Measurements from ENCODE around the gene NUDT9. TPM values are rescaled to one million over a fixed set of nuclear protein-coding genes. Genes with fewer than 3 reads are reported as not detected.

Gene NUDT9
- total and polyA plus RNA-seq, 3 donors from 2014 or later = 28.4 to 45.0 (median 38.0) TPM

DNA sequence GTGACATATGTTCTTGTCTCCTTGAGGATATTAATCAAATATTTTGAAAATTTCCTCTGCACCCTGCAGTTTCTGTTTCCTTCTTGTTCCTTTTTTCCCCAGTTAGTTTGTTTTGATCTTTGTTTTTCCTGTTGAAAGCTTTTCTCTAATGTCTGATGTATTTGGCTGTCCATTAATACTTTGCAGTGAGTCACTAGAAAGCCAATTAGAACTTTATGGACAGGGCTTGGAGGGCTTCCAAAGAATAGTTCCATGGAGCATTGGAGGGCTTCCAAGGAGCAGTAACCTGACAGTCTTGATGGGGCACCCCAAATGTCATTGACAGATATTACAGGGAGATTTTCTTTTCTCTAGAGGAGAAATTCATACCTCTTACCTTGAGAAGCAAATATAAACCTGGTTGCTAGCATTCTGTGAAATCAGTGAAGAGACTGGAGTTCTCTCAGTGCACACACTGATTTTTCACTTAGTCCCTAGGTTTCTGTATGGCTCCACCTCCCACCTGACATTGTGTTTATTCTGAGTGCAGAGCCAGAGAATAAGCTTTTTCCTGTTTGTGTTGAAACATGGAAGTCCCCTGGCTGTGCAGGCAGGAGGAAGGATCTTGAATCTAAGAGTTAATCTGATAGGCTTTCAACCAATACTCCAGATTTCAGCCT lies 80.3 kb downstream of the NUDT9 start:
- Histone ChIP-seq H3K9me3 (no peaks in the 10 kb centered on the region), H3K4me3 (no peak overlapping the region), H3K36me3 (ENCODE audit: low read depth, missing control alignments) (no peaks in the 10 kb centered on the region), H3K27me3 (no peaks in the 10 kb centered on the region), H3K4me1 (no peaks in the 10 kb centered on the region), H3K27ac (peak overlapping the region in 1 of 2 donors; percentile 55)
- TF ChIP-seq POLR2A (IDR thresholded peaks at IDR 0.05) (no peak), CTCF (IDR thresholded peaks at IDR 0.05) (no peak)
- intact Hi-C loops (cut with DNase I; ENCODE audit: low total_unique reads) = no loop called here
- no peak for DNase-seq

GRCh38 chr4:87505862-87506261 lies 83.5 kb downstream of the NUDT9 start:
- WGBS, 2 donors = 75 to 83% methylated on average over 3 of the region's 3 CpGs
- intact Hi-C loops (cut with DNase I; ENCODE audit: low total_unique reads) = no loop called here
- no peaks in the 10 kb centered on the region for H3K9me3 ChIP-seq
- no peak overlapping the region for H3K4me3 ChIP-seq
- H3K36me3 ChIP-seq (ENCODE audit: low read depth, missing control alignments) = no peaks in the 10 kb centered on the region
- no peaks in the 10 kb centered on the region for H3K27me3 ChIP-seq
- no peaks in the 10 kb centered on the region for H3K4me1 ChIP-seq
- DNase-seq = no peak
- H3K27ac ChIP-seq = no peak overlapping the region
- no peak for TF ChIP-seq POLR2A (IDR thresholded peaks at IDR 0.05)
- TF ChIP-seq CTCF (IDR thresholded peaks at IDR 0.05) = no peak

- Histone ChIP-seq H3K4me3 (no peak overlapping the region), H3K27me3 (no peaks in the 10 kb centered on the region), H3K9me3 (no peaks in the 10 kb centered on the region), H3K36me3 (ENCODE audit: low read depth, missing control alignments) (no peaks in the 10 kb centered on the region), H3K4me1 (no peaks in the 10 kb centered on the region), H3K27ac (peak overlapping the region in 1 of 2 donors; percentile 64)
- DNase-seq = no peak
- intact Hi-C loops (cut with DNase I; ENCODE audit: low total_unique reads) = no loop called here
- TF ChIP-seq CTCF (IDR thresholded peaks at IDR 0.05) (no peak), POLR2A (IDR thresholded peaks at IDR 0.05) (no peak)
- 57 to 69% methylated on average over 4 of the region's 4 CpGs for WGBS, 2 donors
These were observed 84.8 kb downstream of the NUDT9 start for GRCh38 chr4:87506974-87507701.

Small RNA genes within 50 kb of the gene (small RNA-seq; reads per million reads assigned to genes)
- 0 reads per million in 2 donors for gene RN7SL681P

Other genes with a start within 250 kb of the NUDT9 start
- 10 to 100 TPM; 10.3 to 10.4 TPM for gene KLHL8, start 202.0 kb upstream of the NUDT9 start, total RNA-seq
- 9.5 TPM for gene KLHL8, start 202.0 kb upstream of the NUDT9 start, polyA plus RNA-seq (ENCODE audit: insufficient read depth, low read depth, low replicate concordance)
- under 1 TPM; 0.81 to 0.94 TPM for gene HSD17B13, start 99.7 kb upstream of the NUDT9 start, total RNA-seq
- gene HSD17B13, start 99.7 kb upstream of the NUDT9 start, polyA plus RNA-seq (ENCODE audit: insufficient read depth, low read depth, low replicate concordance) = 0.40 TPM
- 10 to 100 TPM; 22.7 to 24.2 TPM for gene HSD17B11, start 31.4 kb upstream of the NUDT9 start, total RNA-seq
- 21.3 TPM for gene HSD17B11, start 31.4 kb upstream of the NUDT9 start, polyA plus RNA-seq (ENCODE audit: insufficient read depth, low read depth, low replicate concordance)
- gene SPARCL1, start 106.8 kb downstream of the NUDT9 start, total RNA-seq = 100 to 1,000 TPM; 110 to 138 TPM
- 124 TPM for gene SPARCL1, start 106.8 kb downstream of the NUDT9 start, polyA plus RNA-seq (ENCODE audit: insufficient read depth, low read depth, low replicate concordance)
- not detected for gene DSPP, start 186.0 kb downstream of the NUDT9 start, total RNA-seq
- not detected for gene DSPP, start 186.0 kb downstream of the NUDT9 start, polyA plus RNA-seq (ENCODE audit: insufficient read depth, low read depth, low replicate concordance)
- gene DMP1, start 227.7 kb downstream of the NUDT9 start, total RNA-seq = 1 to 10 TPM in 1 of 2 donors, under 1 TPM in 1; 0.37 to 1.5 TPM
- 0.91 TPM for gene DMP1, start 227.7 kb downstream of the NUDT9 start, polyA plus RNA-seq (ENCODE audit: insufficient read depth, low read depth, low replicate concordance)

Measured in testis (tissue), 3 donors.